ENCODE data around the gene RPS8. TPM values are rescaled to one million over a fixed set of nuclear protein-coding genes. Genes with fewer than 3 reads are reported as not detected.
"Not testable (repeated sequence)": the region's sequence is repeated elsewhere in the genome, so short reads cannot be mapped to it uniquely, and the experiment has no call there.

RPS8 gene
- total RNA-seq, 2 donors from 2014 or later = 2,014 to 2,050 TPM

DNA sequence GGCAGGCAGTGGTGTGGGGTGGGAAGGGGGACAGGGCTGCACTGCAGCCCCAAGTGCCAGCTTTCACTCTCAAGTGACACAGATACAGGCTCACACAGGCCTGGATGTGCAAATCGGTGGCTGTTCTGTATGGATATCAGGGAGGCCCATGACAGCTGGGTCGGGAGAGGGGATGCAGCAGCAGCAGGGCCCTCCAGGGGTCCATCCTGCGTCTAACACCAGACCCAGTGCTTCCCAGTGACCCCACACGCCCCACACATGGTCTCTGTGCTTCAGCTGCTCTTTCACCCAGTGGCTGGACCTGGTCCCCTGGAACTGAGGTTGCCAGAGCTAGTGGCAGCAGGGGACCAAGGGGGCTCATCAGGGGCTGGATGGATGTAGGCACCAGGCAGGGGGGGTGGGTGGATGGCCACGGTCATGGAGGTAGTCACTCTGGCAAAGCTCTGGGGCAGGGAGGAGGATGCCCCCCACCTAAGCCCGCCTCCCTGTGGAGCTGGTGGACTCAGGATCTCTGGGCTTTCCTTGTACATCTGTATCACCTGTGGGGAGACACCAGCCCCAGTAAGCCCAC is 46.9 kb downstream of the RPS8 start:
- peak; percentile 50 for DNase-seq
- TF ChIP-seq, protein P1, sequence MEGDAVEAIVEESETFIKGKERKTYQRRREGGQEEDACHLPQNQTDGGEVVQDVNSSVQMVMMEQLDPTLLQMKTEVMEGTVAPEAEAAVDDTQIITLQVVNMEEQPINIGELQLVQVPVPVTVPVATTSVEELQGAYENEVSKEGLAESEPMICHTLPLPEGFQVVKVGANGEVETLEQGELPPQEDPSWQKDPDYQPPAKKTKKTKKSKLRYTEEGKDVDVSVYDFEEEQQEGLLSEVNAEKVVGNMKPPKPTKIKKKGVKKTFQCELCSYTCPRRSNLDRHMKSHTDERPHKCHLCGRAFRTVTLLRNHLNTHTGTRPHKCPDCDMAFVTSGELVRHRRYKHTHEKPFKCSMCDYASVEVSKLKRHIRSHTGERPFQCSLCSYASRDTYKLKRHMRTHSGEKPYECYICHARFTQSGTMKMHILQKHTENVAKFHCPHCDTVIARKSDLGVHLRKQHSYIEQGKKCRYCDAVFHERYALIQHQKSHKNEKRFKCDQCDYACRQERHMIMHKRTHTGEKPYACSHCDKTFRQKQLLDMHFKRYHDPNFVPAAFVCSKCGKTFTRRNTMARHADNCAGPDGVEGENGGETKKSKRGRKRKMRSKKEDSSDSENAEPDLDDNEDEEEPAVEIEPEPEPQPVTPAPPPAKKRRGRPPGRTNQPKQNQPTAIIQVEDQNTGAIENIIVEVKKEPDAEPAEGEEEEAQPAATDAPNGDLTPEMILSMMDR (conservative IDR thresholded peaks at IDR 0.05) = no peak
- Mint-ChIP-seq H3K36me3 (ENCODE audit: low read depth) (no peaks in the 10 kb centered on the region), H3K9me3 (no peaks in the 10 kb centered on the region), H3K27me3 (ENCODE audit: insufficient read depth) (peaks cover 5% of the 10 kb centered on the region), H3K4me1 (peaks cover 17% of the 10 kb centered on the region), H3K4me3 (no peak overlapping the region), H3K27ac (no peak overlapping the region)
- no peaks in the 10 kb centered on the region for H3K9me3 ChIP-seq (ENCODE audit: control insufficient read depth, low read length)
- 87 to 90% methylated on average over 2 to 6 of the region's 6 CpGs for WGBS, 2 experiments (ENCODE audit: insufficient coverage in 1 of 2, insufficient read length in 1 of 2)
- H3K4me3 ChIP-seq (ENCODE audit: low read length) = no peak overlapping the region
- H3K27me3 ChIP-seq (ENCODE audit: control insufficient read depth, insufficient read depth, low read length, poor library complexity, severe bottlenecking) = no peaks in the 10 kb centered on the region
- H3K27ac ChIP-seq (ENCODE audit: low read depth, low read length) = no peak overlapping the region
- no peaks in the 10 kb centered on the region for H3K4me1 ChIP-seq (ENCODE audit: control insufficient read depth, insufficient read depth, low read length)
- H3K36me3 ChIP-seq (ENCODE audit: control insufficient read depth, insufficient read depth, low read length) = no peaks in the 10 kb centered on the region
- no peak overlapping the region for H3K9ac ChIP-seq (ENCODE audit: extremely low read depth, low read length, poor library complexity, severe bottlenecking)

DNA sequence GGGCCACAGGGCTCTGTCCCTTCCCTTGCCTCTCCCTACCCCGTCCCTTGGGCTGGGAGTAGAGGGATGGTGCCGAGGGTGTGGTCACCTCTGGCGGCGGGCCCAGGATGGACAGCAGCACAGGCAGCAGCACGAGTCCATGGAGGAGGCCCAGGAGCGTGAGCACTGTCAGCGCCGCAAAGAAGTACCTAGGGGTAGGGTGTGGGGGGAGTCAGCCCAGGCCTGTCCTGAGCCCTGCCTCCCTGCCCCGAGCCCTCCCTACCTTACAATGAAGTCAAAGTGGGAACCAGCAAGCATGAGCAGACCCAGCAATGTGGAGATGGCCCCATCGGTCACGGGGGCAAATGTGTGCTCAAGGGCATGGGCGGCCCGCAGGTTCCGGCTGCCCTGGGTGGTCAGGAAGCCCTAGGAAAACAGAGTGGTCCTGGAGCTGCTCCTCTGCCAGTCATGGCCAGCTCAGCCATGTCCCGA is 47.7 kb downstream of the RPS8 start:
- Histone ChIP-seq H3K27ac (ENCODE audit: low read depth, low read length) (no peak overlapping the region), H3K4me1 (ENCODE audit: control insufficient read depth, insufficient read depth, low read length) (no peaks in the 10 kb centered on the region), H3K4me3 (ENCODE audit: low read length) (no peak overlapping the region), H3K27me3 (ENCODE audit: control insufficient read depth, insufficient read depth, low read length, poor library complexity, severe bottlenecking) (no peaks in the 10 kb centered on the region), H3K36me3 (ENCODE audit: control insufficient read depth, insufficient read depth, low read length) (no peaks in the 10 kb centered on the region), H3K9me3 (ENCODE audit: control insufficient read depth, low read length) (no peaks in the 10 kb centered on the region), H3K9ac (ENCODE audit: extremely low read depth, low read length, poor library complexity, severe bottlenecking) (no peak overlapping the region)
- no peaks in the 10 kb centered on the region for H3K9me3 Mint-ChIP-seq
- H3K27me3 Mint-ChIP-seq (ENCODE audit: insufficient read depth) = peaks cover 2% of the 10 kb centered on the region
- no peaks in the 10 kb centered on the region for H3K36me3 Mint-ChIP-seq (ENCODE audit: low read depth)
- WGBS, 2 experiments (ENCODE audit: insufficient coverage in 1 of 2, insufficient read length in 1 of 2) = 93 to 100% methylated on average over 6 to 15 of the region's 15 CpGs
- H3K4me3 Mint-ChIP-seq = no peak overlapping the region
- TF ChIP-seq, protein P1 (conservative IDR thresholded peaks at IDR 0.05) = no peak
- H3K27ac Mint-ChIP-seq = no peak overlapping the region
- peak; percentile 43 for DNase-seq
- peaks cover 17% of the 10 kb centered on the region for H3K4me1 Mint-ChIP-seq

DNA sequence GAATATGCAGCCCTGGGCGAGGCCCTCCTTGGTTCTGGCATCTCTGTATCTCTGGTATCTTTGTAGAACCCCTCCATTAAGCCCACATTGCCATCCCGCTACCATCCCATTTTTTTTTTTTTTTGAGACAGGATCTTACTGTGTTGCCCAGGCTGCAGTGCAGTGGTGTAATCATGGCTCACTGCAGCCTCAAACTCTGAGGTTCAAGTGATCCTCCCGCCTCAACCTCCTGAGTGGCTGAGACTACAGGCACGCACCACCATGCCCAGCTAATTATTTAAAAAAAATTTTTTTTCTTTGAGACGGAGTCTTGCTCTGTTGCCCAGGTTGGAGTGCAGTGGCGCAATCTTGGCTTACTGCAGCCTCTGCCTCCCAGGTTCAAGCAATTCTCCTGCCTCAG is 49.1 kb downstream of the RPS8 start:
- not testable (repeated sequence) for H3K27me3 ChIP-seq (ENCODE audit: control insufficient read depth, insufficient read depth, low read length, poor library complexity, severe bottlenecking); H3K9me3 ChIP-seq (ENCODE audit: control insufficient read depth, low read length); H3K27ac Mint-ChIP-seq; H3K27me3 Mint-ChIP-seq (ENCODE audit: insufficient read depth); H3K4me3 Mint-ChIP-seq; DNase-seq; H3K4me3 ChIP-seq (ENCODE audit: low read length); H3K9me3 Mint-ChIP-seq; H3K36me3 ChIP-seq (ENCODE audit: control insufficient read depth, insufficient read depth, low read length); H3K9ac ChIP-seq (ENCODE audit: extremely low read depth, low read length, poor library complexity, severe bottlenecking); H3K36me3 Mint-ChIP-seq (ENCODE audit: low read depth); H3K27ac ChIP-seq (ENCODE audit: low read depth, low read length); H3K4me1 ChIP-seq (ENCODE audit: control insufficient read depth, insufficient read depth, low read length)
- 92 to 100% methylated on average over 4 to 6 of the region's 6 CpGs for WGBS, 2 experiments (ENCODE audit: insufficient coverage in 1 of 2, insufficient read length in 1 of 2)
- H3K4me1 Mint-ChIP-seq = peaks cover 13% of the 10 kb centered on the region

Data from endodermal cell (in vitro differentiated cells).